Subcutaneous preadipocyte (primary cell): ENCODE results near the gene CCDC77. TPM values are rescaled to one million over a fixed set of nuclear protein-coding genes. Genes with fewer than 3 reads are reported as not detected.

ENCODE experiments used
- total RNA-seq: library from RNA; depleted of rRNA; stranded (reverse); fragments of >200 nt; gene quantifications from 2 replicates; pipeline ENCODE4 v1.2.3, GENCODE V29; 2012

Gene CCDC77
- total RNA-seq: 6.5 and 9.6 TPM in 2 replicates

GRCh38 chr12:401235-402028, at the start of gene CCDC77:
Gene CCDC77 (plus strand): TSS chr12:401644. CDS start chr12:409384, 7,740 bp downstream.

DNA sequence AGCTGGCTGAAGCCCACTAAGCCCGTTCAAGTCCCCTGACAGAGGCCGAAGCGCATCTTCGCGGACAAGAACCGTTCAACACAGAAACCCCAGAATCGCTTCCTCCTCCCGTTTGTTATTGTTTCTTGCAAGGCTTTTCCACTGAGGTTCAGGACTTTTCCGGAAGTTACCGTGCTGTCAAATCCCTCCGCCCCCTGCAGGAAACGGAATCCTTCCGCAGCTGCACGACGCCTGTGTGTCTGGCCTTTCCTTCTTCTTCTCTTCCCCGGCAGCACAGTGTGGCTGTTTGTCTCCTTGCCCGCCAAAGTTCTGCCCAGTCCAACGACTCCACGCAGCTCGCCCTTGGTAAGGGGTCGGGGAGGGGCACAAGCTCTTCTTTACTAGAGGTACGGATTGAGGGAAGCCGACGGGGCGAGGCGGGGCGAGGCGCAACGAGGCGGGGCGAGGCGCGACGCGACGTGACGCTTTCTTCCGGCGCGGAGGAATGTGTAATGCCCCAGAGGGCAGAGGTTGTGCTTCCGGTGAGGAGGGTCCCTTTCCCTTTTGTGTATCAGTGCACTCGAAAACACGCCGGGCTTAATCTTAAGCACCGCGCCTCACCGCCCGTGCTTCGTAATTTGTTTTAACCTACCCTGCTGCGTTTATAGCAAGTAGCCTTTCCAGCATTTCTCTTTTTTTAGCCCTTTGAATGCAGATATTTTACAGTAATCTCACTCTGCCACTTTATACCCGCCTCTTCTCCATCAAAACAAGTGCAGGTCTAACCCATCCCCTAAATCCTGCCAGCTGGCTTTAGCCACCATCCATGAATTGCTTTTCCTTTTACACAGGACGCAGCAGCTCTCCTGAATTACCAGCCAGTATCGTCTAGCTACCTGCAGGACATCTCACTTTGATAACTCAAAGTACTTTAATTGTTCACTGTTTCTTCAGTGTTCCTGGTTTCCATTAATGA, 12.0 kb upstream of the CCDC77 start, which contains the start of gene KDM5A:
Gene KDM5A (minus strand): TSS at position 179 of the 955 bp plus-strand sequence. CDS start 229 bp downstream, outside the sequence.

GRCh38 chr12:459430-460258, 58.2 kb downstream of the CCDC77 start, which contains the start of gene B4GALNT3:
Gene B4GALNT3 (plus strand): TSS chr12:459939. CDS start chr12:460377, 438 bp downstream.

Other genes starting within 250 kb of the CCDC77 start
- not detected in 2 replicates for gene SLC6A12, start 187.5 kb upstream of the CCDC77 start, total RNA-seq
- gene SLC6A13, start 138.8 kb upstream of the CCDC77 start, total RNA-seq: under 0.01 TPM in 1 of 2 replicates, not detected in the other
- gene KDM5A, start 12.3 kb upstream of the CCDC77 start, total RNA-seq: 37.1 and 55.1 TPM in 2 replicates
- gene B4GALNT3, start 58.3 kb downstream of the CCDC77 start, total RNA-seq: not detected in 2 replicates